OCI-LY7 (cell line): Measurements from ENCODE around the gene UGT2A2.

Experiments
- EZH2phosphoT487 ChIP-seq: fragments of 200-600 bp; sonication (generic); IDR thresholded peaks from 2 replicates; pipeline ENCODE4 v1.6.1; 2018; ENCODE audit warnings: low read depth, borderline replicate concordance, mild to moderate bottlenecking, mixed run types, antibody characterized with exemption, low read length, moderate library complexity, mixed read lengths
- TF ChIP-seq, protein P1 (sequence below): fragments of 200-600 bp; sonication (generic); conservative IDR thresholded peaks from 2 replicates; pipeline ENCODE4 v1.5.1; 2014; ENCODE audit warnings: mild to moderate bottlenecking, antibody characterized with exemption, low read length, moderate library complexity, mixed read lengths

DNA sequence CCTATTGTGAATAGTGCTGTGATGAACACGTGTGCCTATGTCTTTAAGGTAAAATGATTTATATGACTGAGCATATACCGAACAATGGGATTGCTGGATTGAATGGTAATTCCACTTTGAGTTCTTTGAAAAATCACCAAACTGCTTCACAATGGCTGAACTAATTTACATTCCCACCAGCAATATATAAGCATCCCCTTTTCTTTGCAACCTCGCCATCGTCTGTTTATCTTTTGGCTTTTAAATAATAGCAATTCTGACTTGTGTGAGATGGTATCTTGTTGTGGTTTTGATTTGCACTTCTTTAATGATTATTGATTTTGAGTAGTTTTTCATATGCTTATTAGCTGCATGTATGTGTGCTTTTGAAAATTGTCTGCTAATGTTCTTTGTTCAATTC is 45.4 kb upstream of the UGT2A2 start:
- TF ChIP-seq, protein P1, sequence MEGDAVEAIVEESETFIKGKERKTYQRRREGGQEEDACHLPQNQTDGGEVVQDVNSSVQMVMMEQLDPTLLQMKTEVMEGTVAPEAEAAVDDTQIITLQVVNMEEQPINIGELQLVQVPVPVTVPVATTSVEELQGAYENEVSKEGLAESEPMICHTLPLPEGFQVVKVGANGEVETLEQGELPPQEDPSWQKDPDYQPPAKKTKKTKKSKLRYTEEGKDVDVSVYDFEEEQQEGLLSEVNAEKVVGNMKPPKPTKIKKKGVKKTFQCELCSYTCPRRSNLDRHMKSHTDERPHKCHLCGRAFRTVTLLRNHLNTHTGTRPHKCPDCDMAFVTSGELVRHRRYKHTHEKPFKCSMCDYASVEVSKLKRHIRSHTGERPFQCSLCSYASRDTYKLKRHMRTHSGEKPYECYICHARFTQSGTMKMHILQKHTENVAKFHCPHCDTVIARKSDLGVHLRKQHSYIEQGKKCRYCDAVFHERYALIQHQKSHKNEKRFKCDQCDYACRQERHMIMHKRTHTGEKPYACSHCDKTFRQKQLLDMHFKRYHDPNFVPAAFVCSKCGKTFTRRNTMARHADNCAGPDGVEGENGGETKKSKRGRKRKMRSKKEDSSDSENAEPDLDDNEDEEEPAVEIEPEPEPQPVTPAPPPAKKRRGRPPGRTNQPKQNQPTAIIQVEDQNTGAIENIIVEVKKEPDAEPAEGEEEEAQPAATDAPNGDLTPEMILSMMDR, result no peak
- no peak for TF ChIP-seq EZH2phosphoT487
